Mucosa of descending colon (tissue), 3 donors: Measurements from ENCODE around the gene ACE. TPM values are rescaled to one million over a fixed set of nuclear protein-coding genes. Genes with fewer than 3 reads are reported as not detected.
A peak's percentile ranks its signal among the peaks of the same experiment; 100 is the strongest.

ENCODE experiments used
- ATAC-seq: fragments of 200-7000 bp; cut with Tn5 transposase; one replicate; pipeline ENCODE4 v1.9.1; 2020; ENCODE audit warnings: mild to moderate bottlenecking, moderate library complexity
- DNase-seq, 3 donors: peaks; one replicate each; pipeline ENCODE4 v3.0.0-alpha.2; 2020
- H3K36me3 ChIP-seq: fragments of 200-600 bp; one replicate; pipeline ENCODE4 v1.8.0; 2021; ENCODE audit warnings: low read depth, mild to moderate bottlenecking
- H3K4me1 ChIP-seq: fragments of 200-600 bp; one replicate; pipeline ENCODE4 v1.8.0; 2021; ENCODE audit warnings: low read depth, mild to moderate bottlenecking
- H3K4me3 ChIP-seq: fragments of 200-600 bp; one replicate; pipeline ENCODE4 v1.8.0; 2021; ENCODE audit warnings: mild to moderate bottlenecking
- H3K9me3 ChIP-seq: fragments of 200-600 bp; one replicate; pipeline ENCODE4 v1.8.0; 2021; ENCODE audit warnings: mild to moderate bottlenecking
- CTCF ChIP-seq: fragments of 200-600 bp; IDR thresholded peaks from one replicate; pipeline ENCODE4 v1.8.0; 2022; ENCODE audit warnings: antibody characterized with exemption, mild to moderate bottlenecking
- intact Hi-C, 2 donors: fragments of 100-400 bp; cut with DNase I in 1 of 2; cut with micrococcal nuclease in 1 of 2; formaldehyde crosslinking; loops; one replicate each; pipeline versions ENCODE4 v1.11.0 to v1.11.1; 2022; cut with DNase I, micrococcal nuclease
- total RNA-seq, 3 donors: library from RNA; stranded (reverse); fragmentation: NEBNext Ultra II Directional in 2 of 3; extraction: Animal tissue kit (Norgen Biotek cat#: 25700) in 2 of 3; gene quantifications; one replicate each; pipeline versions ENCODE4 v1.2.1 to v1.2.4, GENCODE V29; 2021 to 2023
- donor health status: DM: no; HTN: no; CAD: no; lungs with moderate emphysema.
- donor health status: DM: no; HTN: no; CAD: no.
- donor health status: DM: no; HTN: yes; CAD: no.

ACE gene
- total RNA-seq, 3 donors from 2014 or later = 16.0 to 24.6 (median 23.0) TPM

- no peaks in the 10 kb centered on the region for H3K9me3 ChIP-seq
- no peaks in the 10 kb centered on the region for H3K36me3 ChIP-seq
- no peak overlapping the region for H3K4me3 ChIP-seq
- ATAC-seq = peak; percentile 1
- H3K4me1 ChIP-seq = peaks cover 39% of the 10 kb centered on the region
- peak; percentile 47 to 69 (median 53) for DNase-seq
- intact Hi-C loops = no loop called here
- no peak for TF ChIP-seq CTCF
Measured at GRCh38 chr17:63433746-63434591, 42.9 kb upstream of the ACE start.

- ATAC-seq (peak; percentile 59), DNase-seq (peak; percentile 81 to 84 (median 82))
- H3K9me3 ChIP-seq = no peaks in the 10 kb centered on the region
- no peak for TF ChIP-seq CTCF
- no peaks in the 10 kb centered on the region for H3K36me3 ChIP-seq
- H3K4me3 ChIP-seq = no peak overlapping the region
- peaks cover 39% of the 10 kb centered on the region for H3K4me1 ChIP-seq
- intact Hi-C loops = no loop called here
Measured at GRCh38 chr17:63434951-63435571, 41.8 kb upstream of the ACE start.

GRCh38 chr17:63435681-63436522 is 41.0 kb upstream of the ACE start:
- H3K4me3 ChIP-seq = no peak overlapping the region
- peak; percentile 63 to 68 (median 68) for DNase-seq
- peaks cover 37% of the 10 kb centered on the region for H3K4me1 ChIP-seq
- intact Hi-C loops = no loop called here
- H3K36me3 ChIP-seq = no peaks in the 10 kb centered on the region
- ATAC-seq = peak; percentile 53
- peak; percentile 10 for TF ChIP-seq CTCF
- H3K9me3 ChIP-seq = no peaks in the 10 kb centered on the region

GRCh38 chr17:63436523-63437110 is 40.2 kb upstream of the ACE start:
- intact Hi-C loops = no loop called here
- DNase-seq (peak in 1 of 3 donors; percentile 33), ATAC-seq (no peak)
- H3K36me3 ChIP-seq = no peaks in the 10 kb centered on the region
- no peak for TF ChIP-seq CTCF
- H3K4me3 ChIP-seq = no peak overlapping the region
- no peaks in the 10 kb centered on the region for H3K9me3 ChIP-seq
- H3K4me1 ChIP-seq = peaks cover 30% of the 10 kb centered on the region
